K562 (cell line): ENCODE results near the gene LTO1. TPM values are rescaled to one million over a fixed set of nuclear protein-coding genes. Genes with fewer than 3 reads are reported as not detected.

Experiments
- CHD1 ChIP-seq: fragments of 200-600 bp; sonication (generic); IDR thresholded peaks from one replicate; pipeline ENCODE4 v1.6.1; 2012; ENCODE audit warnings: mild to moderate bottlenecking, moderate library complexity, low read length, inconsistent platforms
- EWSR1 ChIP-seq: fragments of 450-650 bp; IDR thresholded peaks from 2 replicates; pipeline ENCODE4 v1.6.1; 2018; ENCODE audit warnings: borderline replicate concordance, mild to moderate bottlenecking, low read depth, moderate library complexity; ENCODE audit not compliant: partially characterized antibody
- HDAC1 ChIP-seq, 2 experiments: fragments of 450-650 bp; IDR thresholded peaks; 2 replicates each; pipeline ENCODE4 v1.6.1; 2016 to 2017; ENCODE audit warnings: inconsistent platforms in 1 of 2, mild to moderate bottlenecking in 1 of 2, moderate library complexity in 1 of 2
- HDAC3 ChIP-seq: fragments of 450-650 bp; IDR thresholded peaks from 2 replicates; pipeline ENCODE4 v1.6.1; 2018; ENCODE audit warnings: borderline replicate concordance, mild to moderate bottlenecking, moderate library complexity; ENCODE audit not compliant: partially characterized antibody
- NR4A1 ChIP-seq, 2 experiments: fragments of 250-450 bp in 1 of 2; fragments of 450-650 bp in 1 of 2; sonication (Bioruptor Pico) in 1 of 2; IDR thresholded peaks; 2 replicates each; pipeline versions ENCODE4 v1.4.0 to v1.6.1; 2016 to 2020; ENCODE audit warnings: mild to moderate bottlenecking in 2 of 2, missing compliant biosample characterization in 1 of 2, missing genetic modification characterization in 1 of 2, moderate library complexity in 1 of 2
- POU5F1 ChIP-seq: fragments of 150-350 bp; IDR thresholded peaks from 2 replicates; pipeline ENCODE4 v1.6.1; 2014; ENCODE audit warnings: borderline replicate concordance, low read length, low read depth, mild to moderate bottlenecking; ENCODE audit not compliant: partially characterized antibody
- TEAD4 ChIP-seq, 2 experiments: sonication (generic) in 1 of 2; formaldehyde crosslinking in 1 of 2; IDR thresholded peaks; 2 replicates each; pipeline versions ENCODE4 v1.6.1 to v1.8.0; 2012 to 2022; ENCODE audit warnings: borderline replicate concordance in 1 of 2, inconsistent platforms in 1 of 2, low read length in 1 of 2, mild to moderate bottlenecking in 1 of 2, missing genetic modification reagents in 1 of 2
- polyA plus RNA-seq, 8 experiments: library from polyadenylated mRNA; depleted of rRNA in 4 of 8; stranded (reverse) in 5 of 8; unstranded in 3 of 8; fragments of >200 nt; fragmentation: Nextera tagmentation in 2 of 8; fragmentation: Illumina TruSeq in 1 of 8; extraction: Ambion mirVana in 2 of 8; extraction: Trizol in 1 of 8; gene quantifications; 2 replicates each; pipeline versions ENCODE4 v1.2.1 to v1.2.3, GENCODE V29; 2011 to 2014; ENCODE audit warnings: inconsistent platforms in 1 of 8, missing spikeins in 1 of 8
- total RNA-seq, 7 experiments: library from RNA; depleted of rRNA in 6 of 7; stranded (reverse); fragments of >200 nt in 6 of 7; fragmentation: Illumina TruSeq in 2 of 7; extraction: Trizol in 2 of 7; gene quantifications; 2 replicates each; pipeline versions ENCODE4 v1.2.1 to v1.2.3, GENCODE V29; 2011 to 2021; ENCODE audit warnings: low replicate concordance in 1 of 7
- TF ChIP-seq, protein P1 (sequence below): fragments of 250-450 bp; sonication (Bioruptor Pico); IDR thresholded peaks from 2 replicates; pipeline ENCODE4 v1.4.0; 2020
- TF ChIP-seq, protein P2 (sequence below): fragments of 450-650 bp; IDR thresholded peaks from 2 replicates; pipeline ENCODE4 v1.6.1; 2016; ENCODE audit warnings: mild to moderate bottlenecking, moderate library complexity

LTO1 gene
- total and polyA plus RNA-seq, 9 of the 15 experiments (the other 6 are each of a cell fraction or from before 2014, with no cell fraction given): 2.6 to 43.4 (median 19.1) TPM

GRCh38 chr11:69705351-69705811 is 30.2 kb upstream of the LTO1 start (continued):
- TF ChIP-seq, protein P1, sequence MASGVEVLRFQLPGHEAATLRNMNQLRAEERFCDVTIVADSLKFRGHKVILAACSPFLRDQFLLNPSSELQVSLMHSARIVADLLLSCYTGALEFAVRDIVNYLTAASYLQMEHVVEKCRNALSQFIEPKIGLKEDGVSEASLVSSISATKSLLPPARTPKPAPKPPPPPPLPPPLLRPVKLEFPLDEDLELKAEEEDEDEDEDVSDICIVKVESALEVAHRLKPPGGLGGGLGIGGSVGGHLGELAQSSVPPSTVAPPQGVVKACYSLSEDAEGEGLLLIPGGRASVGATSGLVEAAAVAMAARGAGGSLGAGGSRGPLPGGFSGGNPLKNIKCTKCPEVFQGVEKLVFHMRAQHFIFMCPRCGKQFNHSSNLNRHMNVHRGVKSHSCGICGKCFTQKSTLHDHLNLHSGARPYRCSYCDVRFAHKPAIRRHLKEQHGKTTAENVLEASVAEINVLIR (CRISPR knock-in tag): no peak
- no peak for TF ChIP-seq POU5F1
- no peak for TF ChIP-seq HDAC3
- no peak for TF ChIP-seq HDAC1 (IDR thresholded peaks at IDR 0.05)
- TF ChIP-seq NR4A1 (CRISPR knock-in tag; IDR thresholded peaks at IDR 0.05): no peak
- no peak for TF ChIP-seq NR4A1 (tag; IDR thresholded peaks at IDR 0.05)
- TF ChIP-seq, protein P2, sequence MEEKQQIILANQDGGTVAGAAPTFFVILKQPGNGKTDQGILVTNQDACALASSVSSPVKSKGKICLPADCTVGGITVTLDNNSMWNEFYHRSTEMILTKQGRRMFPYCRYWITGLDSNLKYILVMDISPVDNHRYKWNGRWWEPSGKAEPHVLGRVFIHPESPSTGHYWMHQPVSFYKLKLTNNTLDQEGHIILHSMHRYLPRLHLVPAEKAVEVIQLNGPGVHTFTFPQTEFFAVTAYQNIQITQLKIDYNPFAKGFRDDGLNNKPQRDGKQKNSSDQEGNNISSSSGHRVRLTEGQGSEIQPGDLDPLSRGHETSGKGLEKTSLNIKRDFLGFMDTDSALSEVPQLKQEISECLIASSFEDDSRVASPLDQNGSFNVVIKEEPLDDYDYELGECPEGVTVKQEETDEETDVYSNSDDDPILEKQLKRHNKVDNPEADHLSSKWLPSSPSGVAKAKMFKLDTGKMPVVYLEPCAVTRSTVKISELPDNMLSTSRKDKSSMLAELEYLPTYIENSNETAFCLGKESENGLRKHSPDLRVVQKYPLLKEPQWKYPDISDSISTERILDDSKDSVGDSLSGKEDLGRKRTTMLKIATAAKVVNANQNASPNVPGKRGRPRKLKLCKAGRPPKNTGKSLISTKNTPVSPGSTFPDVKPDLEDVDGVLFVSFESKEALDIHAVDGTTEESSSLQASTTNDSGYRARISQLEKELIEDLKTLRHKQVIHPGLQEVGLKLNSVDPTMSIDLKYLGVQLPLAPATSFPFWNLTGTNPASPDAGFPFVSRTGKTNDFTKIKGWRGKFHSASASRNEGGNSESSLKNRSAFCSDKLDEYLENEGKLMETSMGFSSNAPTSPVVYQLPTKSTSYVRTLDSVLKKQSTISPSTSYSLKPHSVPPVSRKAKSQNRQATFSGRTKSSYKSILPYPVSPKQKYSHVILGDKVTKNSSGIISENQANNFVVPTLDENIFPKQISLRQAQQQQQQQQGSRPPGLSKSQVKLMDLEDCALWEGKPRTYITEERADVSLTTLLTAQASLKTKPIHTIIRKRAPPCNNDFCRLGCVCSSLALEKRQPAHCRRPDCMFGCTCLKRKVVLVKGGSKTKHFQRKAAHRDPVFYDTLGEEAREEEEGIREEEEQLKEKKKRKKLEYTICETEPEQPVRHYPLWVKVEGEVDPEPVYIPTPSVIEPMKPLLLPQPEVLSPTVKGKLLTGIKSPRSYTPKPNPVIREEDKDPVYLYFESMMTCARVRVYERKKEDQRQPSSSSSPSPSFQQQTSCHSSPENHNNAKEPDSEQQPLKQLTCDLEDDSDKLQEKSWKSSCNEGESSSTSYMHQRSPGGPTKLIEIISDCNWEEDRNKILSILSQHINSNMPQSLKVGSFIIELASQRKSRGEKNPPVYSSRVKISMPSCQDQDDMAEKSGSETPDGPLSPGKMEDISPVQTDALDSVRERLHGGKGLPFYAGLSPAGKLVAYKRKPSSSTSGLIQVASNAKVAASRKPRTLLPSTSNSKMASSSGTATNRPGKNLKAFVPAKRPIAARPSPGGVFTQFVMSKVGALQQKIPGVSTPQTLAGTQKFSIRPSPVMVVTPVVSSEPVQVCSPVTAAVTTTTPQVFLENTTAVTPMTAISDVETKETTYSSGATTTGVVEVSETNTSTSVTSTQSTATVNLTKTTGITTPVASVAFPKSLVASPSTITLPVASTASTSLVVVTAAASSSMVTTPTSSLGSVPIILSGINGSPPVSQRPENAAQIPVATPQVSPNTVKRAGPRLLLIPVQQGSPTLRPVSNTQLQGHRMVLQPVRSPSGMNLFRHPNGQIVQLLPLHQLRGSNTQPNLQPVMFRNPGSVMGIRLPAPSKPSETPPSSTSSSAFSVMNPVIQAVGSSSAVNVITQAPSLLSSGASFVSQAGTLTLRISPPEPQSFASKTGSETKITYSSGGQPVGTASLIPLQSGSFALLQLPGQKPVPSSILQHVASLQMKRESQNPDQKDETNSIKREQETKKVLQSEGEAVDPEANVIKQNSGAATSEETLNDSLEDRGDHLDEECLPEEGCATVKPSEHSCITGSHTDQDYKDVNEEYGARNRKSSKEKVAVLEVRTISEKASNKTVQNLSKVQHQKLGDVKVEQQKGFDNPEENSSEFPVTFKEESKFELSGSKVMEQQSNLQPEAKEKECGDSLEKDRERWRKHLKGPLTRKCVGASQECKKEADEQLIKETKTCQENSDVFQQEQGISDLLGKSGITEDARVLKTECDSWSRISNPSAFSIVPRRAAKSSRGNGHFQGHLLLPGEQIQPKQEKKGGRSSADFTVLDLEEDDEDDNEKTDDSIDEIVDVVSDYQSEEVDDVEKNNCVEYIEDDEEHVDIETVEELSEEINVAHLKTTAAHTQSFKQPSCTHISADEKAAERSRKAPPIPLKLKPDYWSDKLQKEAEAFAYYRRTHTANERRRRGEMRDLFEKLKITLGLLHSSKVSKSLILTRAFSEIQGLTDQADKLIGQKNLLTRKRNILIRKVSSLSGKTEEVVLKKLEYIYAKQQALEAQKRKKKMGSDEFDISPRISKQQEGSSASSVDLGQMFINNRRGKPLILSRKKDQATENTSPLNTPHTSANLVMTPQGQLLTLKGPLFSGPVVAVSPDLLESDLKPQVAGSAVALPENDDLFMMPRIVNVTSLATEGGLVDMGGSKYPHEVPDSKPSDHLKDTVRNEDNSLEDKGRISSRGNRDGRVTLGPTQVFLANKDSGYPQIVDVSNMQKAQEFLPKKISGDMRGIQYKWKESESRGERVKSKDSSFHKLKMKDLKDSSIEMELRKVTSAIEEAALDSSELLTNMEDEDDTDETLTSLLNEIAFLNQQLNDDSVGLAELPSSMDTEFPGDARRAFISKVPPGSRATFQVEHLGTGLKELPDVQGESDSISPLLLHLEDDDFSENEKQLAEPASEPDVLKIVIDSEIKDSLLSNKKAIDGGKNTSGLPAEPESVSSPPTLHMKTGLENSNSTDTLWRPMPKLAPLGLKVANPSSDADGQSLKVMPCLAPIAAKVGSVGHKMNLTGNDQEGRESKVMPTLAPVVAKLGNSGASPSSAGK: no peak
- no peak for TF ChIP-seq EWSR1
- TF ChIP-seq TEAD4 (IDR thresholded peaks at IDR 0.05; ENCODE audit: low read length): no peak
- no peak for TF ChIP-seq TEAD4 (CRISPR knock-in tag; IDR thresholded peaks at IDR 0.05; ENCODE audit: borderline replicate concordance)
- no peak for TF ChIP-seq CHD1
